ENCODE data around the gene MRAP.
"Not testable (repeated sequence)": the region's sequence is repeated elsewhere in the genome, so short reads cannot be mapped to it uniquely, and the experiment has no call there.

Gene MRAP

GRCh38 chr21:32300117-32300681 lies 1.5 kb downstream of the MRAP start:
- no peak for DNase-seq (ENCODE audit: low spot score)

- DNase-seq (ENCODE audit: low spot score) = no peak
Observed at GRCh38 chr21:32301596-32301995, 2.9 kb downstream of the MRAP start.

GRCh38 chr21:32302560-32302959 lies 3.9 kb downstream of the MRAP start:
- DNase-seq (ENCODE audit: low spot score) = no peak

- DNase-seq (ENCODE audit: low spot score) = no peak
Observed at GRCh38 chr21:32303385-32303784, 4.7 kb downstream of the MRAP start.

- no peak for DNase-seq (ENCODE audit: low spot score)
Observed at GRCh38 chr21:32304998-32305397, 6.3 kb downstream of the MRAP start.

- DNase-seq (ENCODE audit: low spot score) = peak; percentile 34
Observed at GRCh38 chr21:32306021-32306780, 7.5 kb downstream of the MRAP start.

GRCh38 chr21:32307706-32308105 lies 9.1 kb downstream of the MRAP start:
- DNase-seq (ENCODE audit: low spot score) = no peak

- DNase-seq (ENCODE audit: low spot score) = no peak
Observed at GRCh38 chr21:32308696-32309095, 10.0 kb downstream of the MRAP start.

GRCh38 chr21:32309906-32310460 lies 11.3 kb downstream of the MRAP start:
- no peak for DNase-seq (ENCODE audit: low spot score)

- DNase-seq (ENCODE audit: low spot score) = not testable (repeated sequence)
Observed at GRCh38 chr21:32310976-32311375, 12.3 kb downstream of the MRAP start.

GRCh38 chr21:32311621-32312020 lies 13.0 kb downstream of the MRAP start:
- DNase-seq (ENCODE audit: low spot score) = no peak

GRCh38 chr21:32312326-32312725 lies 13.7 kb downstream of the MRAP start:
- DNase-seq (ENCODE audit: low spot score) = no peak

DNA sequence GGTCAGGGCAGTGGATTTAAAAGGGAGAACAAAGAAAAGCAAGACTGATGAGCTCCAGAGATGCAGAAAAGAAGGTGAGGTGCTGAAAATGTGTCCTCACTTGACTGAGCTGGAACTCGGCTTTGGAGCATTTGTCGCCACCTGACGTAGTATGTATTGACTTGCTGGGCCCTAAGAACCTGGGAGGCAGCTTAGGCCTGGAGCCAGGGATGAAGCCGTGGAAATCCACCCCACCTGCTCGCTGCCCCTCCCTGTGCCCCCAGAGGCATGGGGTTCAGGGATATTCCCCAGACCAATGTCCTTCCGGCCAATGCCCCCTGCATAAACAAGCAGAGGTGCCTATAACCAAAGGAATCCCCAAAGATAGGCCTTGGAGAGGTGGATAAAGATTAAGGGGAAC lies 14.3 kb downstream of the MRAP start:
- DNase-seq (ENCODE audit: low spot score) = no peak

DNA sequence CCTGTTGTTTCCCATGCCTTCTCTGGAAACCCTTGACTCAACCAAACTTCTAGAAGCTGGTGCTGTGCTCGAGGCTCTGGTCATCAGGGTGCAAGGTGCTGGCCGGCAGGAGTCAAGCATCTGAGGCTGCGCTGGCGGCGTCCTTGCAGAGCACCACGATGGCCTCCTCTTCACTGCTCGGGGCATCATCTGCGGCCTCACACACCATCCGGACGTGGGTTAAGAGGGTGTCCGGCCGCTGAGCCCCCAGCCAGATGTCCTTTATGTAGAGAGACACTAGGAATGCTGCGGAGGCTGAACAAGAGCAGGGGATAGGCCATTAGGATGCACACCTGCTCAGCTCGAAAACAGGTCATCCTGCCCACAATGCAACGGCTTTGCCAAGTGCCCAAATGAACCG lies 16.2 kb downstream of the MRAP start:
- DNase-seq (ENCODE audit: low spot score) = no peak

GRCh38 chr21:32315511-32316281 lies 17.0 kb downstream of the MRAP start:
- DNase-seq (ENCODE audit: low spot score) = no peak

DNA sequence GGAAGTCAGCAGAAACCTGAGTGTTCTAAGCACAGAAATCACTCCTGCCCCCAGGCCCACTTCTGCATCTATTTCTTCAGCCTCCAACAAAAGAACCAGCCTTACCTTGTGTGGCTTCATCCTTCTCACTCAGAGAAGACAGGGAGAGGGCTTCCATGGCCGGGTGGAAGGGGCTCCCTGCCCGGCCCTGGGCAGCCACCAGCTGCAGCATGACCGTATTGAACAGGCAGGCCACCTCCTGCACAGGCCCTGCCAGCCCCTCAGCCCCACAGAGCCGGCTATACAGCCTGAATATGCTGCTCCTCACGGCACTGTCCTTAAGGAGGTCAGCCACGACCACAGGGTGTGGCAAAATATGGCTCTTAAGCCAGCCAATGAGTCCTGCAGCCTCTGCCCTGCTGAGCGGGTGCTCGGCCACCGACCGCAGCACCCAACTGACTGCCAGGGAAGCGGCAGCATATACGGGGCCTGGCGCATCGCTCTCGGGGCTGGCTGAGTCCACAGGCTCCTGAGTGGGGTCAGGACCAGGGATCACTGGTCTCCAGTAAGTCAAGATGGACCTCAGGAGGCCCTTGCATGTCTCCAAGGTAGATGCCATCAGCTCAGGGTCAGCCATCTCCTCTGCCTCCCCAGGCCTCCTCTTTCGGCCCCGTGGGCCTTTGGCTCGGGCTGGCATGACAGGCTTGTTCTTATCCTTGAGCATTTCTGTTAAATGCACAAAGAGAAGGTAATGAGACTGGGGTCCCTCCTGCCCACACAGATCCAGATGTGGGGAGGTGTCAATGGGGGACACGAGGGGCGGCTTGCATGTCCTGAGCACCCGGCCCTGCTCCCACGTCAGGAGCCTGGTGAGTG lies 17.9 kb downstream of the MRAP start:
- DNase-seq (ENCODE audit: low spot score) = no peak

DNA sequence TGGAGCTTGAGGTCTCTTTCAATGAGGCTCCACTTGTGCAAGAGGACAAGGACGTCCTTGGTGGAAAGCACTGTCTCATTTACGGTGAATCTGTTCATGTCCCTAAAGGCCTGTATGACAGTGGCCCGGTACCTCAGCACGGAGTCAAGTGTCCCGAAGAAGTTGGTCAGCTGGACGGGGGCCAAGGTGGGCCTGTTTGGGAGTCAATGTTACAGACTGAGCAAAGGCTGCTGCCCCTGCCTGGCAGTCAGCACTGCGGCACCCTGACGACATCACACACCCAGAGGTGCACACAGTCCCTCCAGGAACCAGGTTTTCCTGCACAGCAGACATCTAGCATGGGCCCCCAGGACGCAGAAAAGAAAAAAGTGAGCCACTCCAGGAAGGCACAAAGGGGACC lies 19.1 kb downstream of the MRAP start:
- no peak for DNase-seq (ENCODE audit: low spot score)

GRCh38 chr21:32319012-32319411 lies 20.4 kb downstream of the MRAP start:
- no peak for DNase-seq (ENCODE audit: low spot score)

GRCh38 chr21:32320059-32320458 lies 21.4 kb downstream of the MRAP start:
- no peak for DNase-seq (ENCODE audit: low spot score)

DNA sequence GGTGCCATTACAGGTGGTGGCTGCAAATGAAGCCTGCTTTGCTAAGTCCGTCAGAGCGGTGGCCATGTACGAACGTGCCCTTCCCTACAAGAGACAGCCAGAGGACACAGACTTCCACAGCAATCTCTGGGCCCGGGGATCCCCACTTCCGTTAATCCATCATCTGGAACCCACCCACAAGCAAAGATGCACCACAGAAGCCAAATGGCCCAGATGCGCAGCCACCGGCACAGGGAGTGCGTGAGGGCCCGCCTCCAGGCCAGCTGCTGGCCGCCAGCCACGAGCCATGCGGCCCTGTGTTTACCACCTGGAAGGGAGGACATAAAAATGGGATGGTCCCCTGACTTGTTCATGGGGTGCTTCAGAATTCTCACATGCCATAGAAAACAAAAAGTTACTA lies 22.1 kb downstream of the MRAP start:
- no peak for DNase-seq (ENCODE audit: low spot score)

- no peak for DNase-seq (ENCODE audit: low spot score)
Observed at GRCh38 chr21:32321480-32321879, 22.8 kb downstream of the MRAP start.

DNA sequence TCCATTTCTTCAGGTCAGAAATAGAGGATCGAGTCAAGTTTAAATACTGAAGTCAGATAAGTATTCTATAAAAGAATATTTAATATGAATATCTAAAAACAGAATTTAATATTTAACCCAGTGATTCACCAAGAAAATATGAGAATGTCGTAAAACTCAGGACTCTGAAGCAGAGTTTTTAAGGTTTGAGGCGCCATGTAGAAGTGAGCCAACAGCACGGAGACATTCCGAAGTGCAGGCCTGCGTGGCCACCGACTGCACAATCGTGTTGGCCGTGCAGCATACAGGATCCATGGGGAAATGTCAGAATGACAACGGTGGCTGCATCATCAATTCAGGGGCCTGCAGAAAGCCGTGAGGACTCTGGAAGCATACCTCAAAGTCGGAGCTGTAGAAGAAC lies 23.4 kb downstream of the MRAP start:
- DNase-seq (ENCODE audit: low spot score) = no peak

Measured in HuH-7 (cell line).